Suprapubic skin (tissue), 4 donors: ENCODE results near the gene MYO9B. TPM values are rescaled to one million over a fixed set of nuclear protein-coding genes. Genes with fewer than 3 reads are reported as not detected.

ENCODE experiments used
- DNase-seq, 2 donors: peaks; one replicate each; pipeline ENCODE4 v3.0.0-alpha.2; 2019; ENCODE audit warnings: low spot score in 2 of 2
- H3K27ac ChIP-seq: fragments of 200-600 bp; sonication (generic); one replicate; pipeline ENCODE4 v1.5.1; 2019
- H3K27me3 ChIP-seq: fragments of 200-600 bp; sonication (generic); one replicate; pipeline ENCODE4 v1.5.1; 2019
- H3K36me3 ChIP-seq: fragments of 200-600 bp; sonication (generic); one replicate; pipeline ENCODE4 v1.5.1; 2019
- H3K4me1 ChIP-seq: fragments of 200-600 bp; sonication (generic); one replicate; pipeline ENCODE4 v1.5.1; 2019
- H3K4me3 ChIP-seq: fragments of 200-600 bp; sonication (generic); one replicate; pipeline ENCODE4 v1.5.1; 2019; ENCODE audit warnings: mild to moderate bottlenecking
- H3K9me3 ChIP-seq: fragments of 200-600 bp; sonication (generic); one replicate; pipeline ENCODE4 v1.5.1; 2019
- EP300 ChIP-seq: sonication (generic); formaldehyde crosslinking; IDR thresholded peaks from one replicate; pipeline ENCODE4 v1.6.1; 2017; ENCODE audit warnings: antibody characterized with exemption
- POLR2A ChIP-seq, 2 donors: fragments of 450-650 bp; IDR thresholded peaks; one replicate each; pipeline ENCODE4 v1.6.1; 2017; ENCODE audit warnings: antibody characterized with exemption in 2 of 2, mild to moderate bottlenecking in 2 of 2, moderate library complexity in 2 of 2
- POLR2AphosphoS5 ChIP-seq, 3 donors: sonication (generic); formaldehyde crosslinking; IDR thresholded peaks; one replicate each; pipeline ENCODE4 v1.6.1; 2017; ENCODE audit warnings: antibody characterized with exemption in 3 of 3
- WGBS: methylation state at CpG from one replicate; pipeline ENCODE4 v1.1.5; 2018; 5-methylcytosine and 5-hydroxymethylcytosine counted together
- total RNA-seq, 4 donors: library from RNA; depleted of rRNA; stranded (reverse); fragments of >200 nt; gene quantifications; one replicate each; pipeline ENCODE4 v1.1.0, GENCODE V29; 2016
- TF ChIP-seq, protein P1 (sequence below), 2 donors: fragments of 200-600 bp in 1 of 2; fragments of 450-650 bp in 1 of 2; sonication (generic) in 1 of 2; IDR thresholded peaks; one replicate each; pipeline ENCODE4 v1.5.1; 2016 to 2019; ENCODE audit warnings: antibody characterized with exemption in 2 of 2, mild to moderate bottlenecking in 1 of 2, moderate library complexity in 1 of 2

MYO9B gene
- total RNA-seq, 4 donors from 2014 or later = 43.6 to 99.9 (median 69.5) TPM

DNA sequence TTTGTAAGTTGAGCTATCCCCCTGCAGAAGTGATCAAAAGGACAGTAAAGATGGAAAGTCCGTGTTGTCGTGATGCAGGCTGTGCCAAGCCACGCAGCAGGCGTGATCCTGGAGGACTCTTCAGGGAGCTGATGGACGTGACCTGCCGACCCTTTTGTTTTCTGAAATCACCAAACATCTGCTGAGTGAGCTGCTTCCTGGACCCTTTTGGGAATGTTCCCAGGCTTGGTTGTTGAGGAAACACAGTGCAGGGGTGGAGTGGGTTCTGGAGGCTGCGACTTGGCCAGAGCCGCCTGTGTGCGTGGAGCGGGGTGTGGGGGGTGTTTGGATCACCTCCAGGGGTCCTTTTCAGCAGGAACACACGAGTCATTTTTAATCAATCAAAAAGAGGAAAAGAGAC lies 33.6 kb upstream of the MYO9B start:
- Histone ChIP-seq H3K9me3 (no peaks in the 10 kb centered on the region), H3K27me3 (no peaks in the 10 kb centered on the region), H3K4me1 (peaks cover 7% of the 10 kb centered on the region), H3K36me3 (no peaks in the 10 kb centered on the region), H3K4me3 (no peak overlapping the region), H3K27ac (peak overlapping the region; percentile 38)
- DNase-seq = no peak
- TF ChIP-seq, protein P1, sequence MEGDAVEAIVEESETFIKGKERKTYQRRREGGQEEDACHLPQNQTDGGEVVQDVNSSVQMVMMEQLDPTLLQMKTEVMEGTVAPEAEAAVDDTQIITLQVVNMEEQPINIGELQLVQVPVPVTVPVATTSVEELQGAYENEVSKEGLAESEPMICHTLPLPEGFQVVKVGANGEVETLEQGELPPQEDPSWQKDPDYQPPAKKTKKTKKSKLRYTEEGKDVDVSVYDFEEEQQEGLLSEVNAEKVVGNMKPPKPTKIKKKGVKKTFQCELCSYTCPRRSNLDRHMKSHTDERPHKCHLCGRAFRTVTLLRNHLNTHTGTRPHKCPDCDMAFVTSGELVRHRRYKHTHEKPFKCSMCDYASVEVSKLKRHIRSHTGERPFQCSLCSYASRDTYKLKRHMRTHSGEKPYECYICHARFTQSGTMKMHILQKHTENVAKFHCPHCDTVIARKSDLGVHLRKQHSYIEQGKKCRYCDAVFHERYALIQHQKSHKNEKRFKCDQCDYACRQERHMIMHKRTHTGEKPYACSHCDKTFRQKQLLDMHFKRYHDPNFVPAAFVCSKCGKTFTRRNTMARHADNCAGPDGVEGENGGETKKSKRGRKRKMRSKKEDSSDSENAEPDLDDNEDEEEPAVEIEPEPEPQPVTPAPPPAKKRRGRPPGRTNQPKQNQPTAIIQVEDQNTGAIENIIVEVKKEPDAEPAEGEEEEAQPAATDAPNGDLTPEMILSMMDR (IDR thresholded peaks at IDR 0.05) = no peak
- no peak for TF ChIP-seq POLR2A (IDR thresholded peaks at IDR 0.05)
- no peak for TF ChIP-seq POLR2AphosphoS5 (IDR thresholded peaks at IDR 0.05)
- TF ChIP-seq EP300 = no peak
- WGBS = 33% methylated on average over 11 of the region's 11 CpGs

DNA sequence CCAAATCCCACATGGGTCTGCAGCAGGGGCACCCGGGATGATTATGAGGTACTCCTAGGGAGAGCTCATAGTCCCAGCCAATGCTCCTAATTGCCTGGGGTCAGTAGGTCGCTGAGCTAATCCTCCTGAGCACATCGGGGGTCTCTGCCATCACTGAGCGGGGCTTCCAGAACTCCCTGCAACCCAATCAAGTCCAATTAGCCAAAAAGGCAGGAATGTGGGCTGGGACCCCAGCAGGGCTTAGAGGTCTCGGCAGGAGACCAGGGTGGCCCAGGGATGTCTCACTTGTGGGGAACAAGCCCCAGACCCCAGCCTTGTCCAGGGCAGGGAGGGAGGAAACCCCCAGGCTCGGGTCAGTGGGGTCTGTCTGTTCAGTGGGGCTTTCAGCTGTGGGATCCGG lies 31.8 kb upstream of the MYO9B start:
- Histone ChIP-seq H3K9me3 (no peaks in the 10 kb centered on the region), H3K4me3 (no peak overlapping the region), H3K27ac (no peak overlapping the region), H3K4me1 (peaks cover 7% of the 10 kb centered on the region), H3K27me3 (no peaks in the 10 kb centered on the region), H3K36me3 (peaks cover under 1% of the 10 kb centered on the region)
- TF ChIP-seq POLR2A (IDR thresholded peaks at IDR 0.05) = no peak
- TF ChIP-seq, protein P1 (IDR thresholded peaks at IDR 0.05) = no peak
- 75% methylated on average over 1 of the region's 7 CpGs for WGBS
- no peak for DNase-seq

DNA sequence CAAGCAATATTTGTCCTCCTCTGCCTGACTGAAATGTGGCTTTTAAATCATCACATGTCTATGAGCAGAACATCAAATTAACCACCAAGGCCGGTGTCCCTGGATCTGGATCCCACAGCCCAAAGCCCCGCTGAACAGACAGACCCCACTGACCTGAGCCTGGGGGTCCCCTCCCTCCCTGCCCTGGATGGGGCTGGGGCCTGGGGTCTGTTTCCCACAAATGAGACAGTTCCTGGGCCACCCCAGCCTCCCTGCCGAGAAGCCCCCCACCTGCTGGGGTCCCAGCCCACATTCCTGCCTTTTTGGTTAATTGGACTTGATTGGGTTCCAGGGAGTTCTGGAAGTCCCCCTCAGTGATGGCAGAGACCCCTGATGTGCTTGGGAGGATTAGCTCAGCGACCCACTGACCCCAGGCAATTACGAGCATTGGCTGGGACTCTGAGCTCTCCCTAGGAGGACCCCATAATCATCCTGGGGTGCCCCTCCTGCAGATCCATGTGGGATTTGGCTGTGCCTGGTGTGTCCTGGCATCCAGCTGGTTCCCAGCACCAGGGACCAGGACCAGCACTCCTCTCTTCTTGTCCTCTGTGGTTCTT lies 29.6 kb upstream of the MYO9B start:
- 85% methylated on average over 2 of the region's 5 CpGs for WGBS
- no peak overlapping the region for H3K27ac ChIP-seq

DNA sequence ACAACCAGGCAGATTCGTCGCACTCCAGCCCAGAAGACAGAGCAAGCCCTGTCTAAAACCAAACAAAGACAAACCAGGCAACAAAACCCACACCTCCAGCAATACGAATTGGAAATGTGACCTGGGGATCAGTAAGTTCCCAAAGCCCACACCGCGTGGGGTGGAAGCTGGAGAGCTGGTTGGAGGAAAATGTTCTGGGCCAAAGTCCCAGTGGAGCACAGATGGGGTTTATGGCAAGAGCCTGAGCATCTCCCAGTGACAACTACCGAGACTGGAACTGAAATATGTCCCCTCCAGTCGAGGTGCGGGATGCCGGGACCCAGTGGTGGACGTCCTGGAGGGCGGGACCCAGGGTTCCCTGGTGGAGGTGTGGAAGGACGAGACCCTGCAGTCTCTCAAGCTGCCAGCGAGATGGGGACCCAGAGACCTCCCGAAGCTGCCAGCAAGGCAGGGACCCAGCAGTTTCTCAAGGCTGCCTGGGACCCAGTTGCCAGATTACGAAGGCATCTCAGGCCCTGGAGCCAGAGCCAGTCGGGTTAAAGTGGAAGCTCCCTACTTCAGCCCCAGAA lies 26.6 kb upstream of the MYO9B start:
- 85% methylated on average over 16 of the region's 16 CpGs for WGBS
- Histone ChIP-seq H3K4me1 (peaks cover 3% of the 10 kb centered on the region), H3K9me3 (no peaks in the 10 kb centered on the region), H3K27me3 (no peaks in the 10 kb centered on the region), H3K27ac (no peak overlapping the region), H3K4me3 (no peak overlapping the region), H3K36me3 (peaks cover 20% of the 10 kb centered on the region)
- no peak for DNase-seq
- TF ChIP-seq EP300 (no peak), POLR2AphosphoS5 (IDR thresholded peaks at IDR 0.05) (no peak), POLR2A (IDR thresholded peaks at IDR 0.05) (no peak)
- TF ChIP-seq, protein P1 (IDR thresholded peaks at IDR 0.05) = no peak

More for the DNA sequence above, 29.6 kb upstream of the MYO9B start:
- Histone ChIP-seq H3K4me1 (peaks cover 10% of the 10 kb centered on the region), H3K9me3 (no peaks in the 10 kb centered on the region), H3K4me3 (no peak overlapping the region), H3K27me3 (no peaks in the 10 kb centered on the region), H3K36me3 (peaks cover 8% of the 10 kb centered on the region)
- TF ChIP-seq, protein P1 (IDR thresholded peaks at IDR 0.05) = no peak
- TF ChIP-seq POLR2A (IDR thresholded peaks at IDR 0.05) (no peak), EP300 (no peak), POLR2AphosphoS5 (IDR thresholded peaks at IDR 0.05) (no peak)
- no peak for DNase-seq

DNA sequence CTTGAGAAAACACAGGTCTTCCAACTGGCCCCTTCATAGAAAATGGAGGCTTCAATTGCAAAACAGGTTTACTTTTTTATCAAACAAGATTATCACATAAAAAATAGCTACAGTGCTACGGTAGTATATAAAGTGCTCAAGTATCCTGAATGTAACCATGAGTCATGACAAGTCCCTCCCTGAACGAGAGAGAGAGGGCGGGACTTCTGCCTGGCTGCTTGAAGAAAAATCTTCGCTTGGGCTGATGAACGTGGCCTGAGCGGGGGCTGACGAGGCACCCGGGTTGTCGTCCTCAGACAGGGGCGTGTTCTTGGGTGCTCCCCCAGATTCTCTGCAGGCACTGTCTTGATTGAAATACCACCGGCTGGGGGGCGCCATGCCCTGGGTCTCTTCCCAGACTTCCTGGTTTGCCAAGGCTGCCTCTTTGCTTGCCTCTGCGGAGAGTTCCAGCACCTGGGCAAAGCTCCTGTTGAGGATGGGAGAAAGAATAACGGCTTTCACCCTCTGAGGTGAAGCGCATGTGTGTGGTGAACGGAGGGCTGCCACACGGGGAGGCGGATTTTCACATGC lies 25.8 kb upstream of the MYO9B start:
- no peak for TF ChIP-seq EP300
- TF ChIP-seq, protein P1 (IDR thresholded peaks at IDR 0.05) = no peak
- TF ChIP-seq POLR2AphosphoS5 (IDR thresholded peaks at IDR 0.05) = no peak
- TF ChIP-seq POLR2A (IDR thresholded peaks at IDR 0.05) = no peak
- 53% methylated on average over 18 of the region's 18 CpGs for WGBS
- peaks cover 22% of the 10 kb centered on the region for H3K36me3 ChIP-seq
- DNase-seq = no peak
- peaks cover 3% of the 10 kb centered on the region for H3K4me1 ChIP-seq
- H3K27ac ChIP-seq = no peak overlapping the region
- no peaks in the 10 kb centered on the region for H3K9me3 ChIP-seq
- H3K4me3 ChIP-seq = no peak overlapping the region
- no peaks in the 10 kb centered on the region for H3K27me3 ChIP-seq
